Adrenal gland (tissue), 12 donors: ENCODE data around the gene LIPA. TPM values are rescaled to one million over a fixed set of nuclear protein-coding genes. Genes with fewer than 3 reads are reported as not detected.

ENCODE experiments used
- DNase-seq, 7 donors: peaks; one replicate each; pipeline ENCODE4 v3.0.0-alpha.2; 2019 to 2020
- H3K27ac ChIP-seq, 5 donors: fragments of 200-600 bp; sonication (generic) in 4 of 5; 1 replicate in 3 of 5; 2 replicates in 2 of 5; pipeline versions ENCODE4 v1.5.1 to v1.8.0; 2016 to 2020; ENCODE audit warnings: mild to moderate bottlenecking in 1 of 5
- H3K27me3 ChIP-seq: fragments of 200-600 bp; 2 replicates; pipeline ENCODE4 v1.8.0; 2021
- H3K36me3 ChIP-seq, 2 donors: fragments of 200-600 bp; replicated peaks in 1 of 2; 1 replicate in 1 of 2; 2 replicates in 1 of 2; pipeline versions ENCODE4 v1.5.1 to v1.8.0; 2018 to 2022
- H3K4me1 ChIP-seq, 2 donors: fragments of 200-600 bp; replicated peaks in 1 of 2; 1 replicate in 1 of 2; 2 replicates in 1 of 2; pipeline versions ENCODE4 v1.5.1 to v1.8.0; 2018 to 2021
- H3K4me3 ChIP-seq, 4 donors: fragments of 200-600 bp; sonication (generic) in 3 of 4; one replicate each; pipeline ENCODE4 v1.5.1; 2016 to 2018
- H3K9me3 ChIP-seq, 3 donors: fragments of 200-600 bp; sonication (generic) in 1 of 3; replicated peaks in 1 of 3; 1 replicate in 2 of 3; 2 replicates in 1 of 3; pipeline versions ENCODE4 v1.5.1 to v1.8.0; 2016 to 2021
- POLR2A ChIP-seq, 2 donors: fragments of 450-650 bp; IDR thresholded peaks; one replicate each; pipeline ENCODE4 v1.6.1; 2017; ENCODE audit warnings: antibody characterized with exemption in 2 of 2, mild to moderate bottlenecking in 2 of 2, moderate library complexity in 1 of 2
- WGBS, 4 donors: extraction: QIAGEN DNeasy Blood & Tissue Kit in 2 of 4; methylation state at CpG; one replicate each; pipeline versions ENCODE4 v1.1.5 to v1.1.7; 2013 to 2017; 5-methylcytosine and 5-hydroxymethylcytosine counted together
- intact Hi-C, 2 donors: fragments of 100-400 bp; cut with DNase I; formaldehyde crosslinking; loops; one replicate each; pipeline versions ENCODE4 v1.14.1 to v1.15.0; 2022 to 2023
- polyA plus RNA-seq, 3 donors: library from polyadenylated mRNA; stranded (reverse); fragments of 200-250 nt in 2 of 3; fragments of 350-450 nt in 1 of 3; fragmentation: Illumina TruSeq in 1 of 3; extraction: RNeasy Lipid Tissue Mini Kit (QIAGEN cat#74804) in 1 of 3; gene quantifications; one replicate each; pipeline ENCODE4 v1.2.3, GENCODE V29; 2013 to 2014
- total RNA-seq, 9 donors: library from RNA; depleted of rRNA in 4 of 9; stranded (reverse); fragments of >200 nt in 4 of 9; fragments of 120-200 nt in 1 of 9; fragmentation: NEBNext Ultra II Directional in 1 of 9; extraction: Animal tissue kit (Norgen Biotek cat#: 25700) in 1 of 9; gene quantifications; one replicate each; pipeline versions ENCODE4 v1.1.0 to v1.2.4, GENCODE V29; 2013 to 2023
- TF ChIP-seq, protein P1 (sequence below), 6 experiments: fragments of 450-650 bp in 4 of 6; fragments of 200-600 bp in 2 of 6; sonication (generic) in 1 of 6; IDR thresholded peaks; 1 replicate in 5 of 6; 2 replicates in 1 of 6; pipeline versions ENCODE4 v1.5.1 to v1.8.0; 2016 to 2021; ENCODE audit warnings: antibody characterized with exemption in 6 of 6, mild to moderate bottlenecking in 2 of 6, moderate library complexity in 1 of 6
- donor health status: healthy with polysubstance abuse.
- donor health status: Bipolar disorder and iron deficiency.
- donor health status: DM: yes; HTN: yes; CAD: no.
- donor health status: DM: no; HTN: no; CAD: no.
- donor health status: DM: no; HTN: no; CAD: no.
- donor health status: DM: yes; HTN: yes; CAD: no.

LIPA gene
- total and polyA plus RNA-seq, 12 donors: 15.9 to 202 (median 109) TPM

- no peak for TF ChIP-seq POLR2A (IDR thresholded peaks at IDR 0.05)
- TF ChIP-seq, protein P1, sequence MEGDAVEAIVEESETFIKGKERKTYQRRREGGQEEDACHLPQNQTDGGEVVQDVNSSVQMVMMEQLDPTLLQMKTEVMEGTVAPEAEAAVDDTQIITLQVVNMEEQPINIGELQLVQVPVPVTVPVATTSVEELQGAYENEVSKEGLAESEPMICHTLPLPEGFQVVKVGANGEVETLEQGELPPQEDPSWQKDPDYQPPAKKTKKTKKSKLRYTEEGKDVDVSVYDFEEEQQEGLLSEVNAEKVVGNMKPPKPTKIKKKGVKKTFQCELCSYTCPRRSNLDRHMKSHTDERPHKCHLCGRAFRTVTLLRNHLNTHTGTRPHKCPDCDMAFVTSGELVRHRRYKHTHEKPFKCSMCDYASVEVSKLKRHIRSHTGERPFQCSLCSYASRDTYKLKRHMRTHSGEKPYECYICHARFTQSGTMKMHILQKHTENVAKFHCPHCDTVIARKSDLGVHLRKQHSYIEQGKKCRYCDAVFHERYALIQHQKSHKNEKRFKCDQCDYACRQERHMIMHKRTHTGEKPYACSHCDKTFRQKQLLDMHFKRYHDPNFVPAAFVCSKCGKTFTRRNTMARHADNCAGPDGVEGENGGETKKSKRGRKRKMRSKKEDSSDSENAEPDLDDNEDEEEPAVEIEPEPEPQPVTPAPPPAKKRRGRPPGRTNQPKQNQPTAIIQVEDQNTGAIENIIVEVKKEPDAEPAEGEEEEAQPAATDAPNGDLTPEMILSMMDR (IDR thresholded peaks at IDR 0.05): no peak
- H3K27me3 ChIP-seq: no peaks in the 10 kb centered on the region
- no peaks in the 10 kb centered on the region for H3K9me3 ChIP-seq
- no peak overlapping the region for H3K4me3 ChIP-seq
- peak overlapping the region in 2 of 5 donors; percentile 26 to 33 for H3K27ac ChIP-seq
- peaks cover 41 to 56% of the 10 kb centered on the region in 2 donors for H3K4me1 ChIP-seq
- DNase-seq: no peak
- WGBS, 4 donors: 61 to 73% (median 66%) methylated on average over 4 of the region's 4 CpGs
- H3K36me3 ChIP-seq: no peaks in the 10 kb centered on the region
- intact Hi-C loops: no loop called here
These were observed 30.2 kb upstream of the LIPA start for GRCh38 chr10:89281606-89282395.

- Histone ChIP-seq H3K27ac (no peak overlapping the region), H3K4me1 (peaks cover 41 to 58% of the 10 kb centered on the region in 2 donors)
These were observed 28.9 kb upstream of the LIPA start for GRCh38 chr10:89280508-89280907.

DNA sequence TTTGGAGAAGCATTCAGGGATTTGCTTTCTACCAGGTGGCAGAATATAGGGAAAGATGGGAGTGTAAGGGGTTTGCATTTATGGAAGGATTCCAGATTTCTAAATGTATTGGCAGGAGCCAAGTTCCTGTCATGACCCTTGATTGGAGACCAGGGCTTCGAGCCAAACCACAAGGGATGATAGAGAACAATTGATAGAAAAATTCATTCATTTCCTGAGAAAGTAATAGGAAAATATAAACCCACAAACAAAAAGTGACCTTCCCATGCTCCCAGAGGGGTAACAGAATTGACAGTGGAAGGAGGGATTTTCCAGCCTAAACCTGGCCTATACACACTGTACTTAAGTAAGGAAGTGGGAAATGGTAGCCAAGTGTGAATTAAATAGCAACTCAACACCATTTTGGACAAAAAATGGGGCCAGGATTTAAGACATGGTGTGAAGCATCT is 27.9 kb upstream of the LIPA start:
- no peak for TF ChIP-seq POLR2A (IDR thresholded peaks at IDR 0.05)
- TF ChIP-seq, protein P1 (IDR thresholded peaks at IDR 0.05): no peak
- no peaks in the 10 kb centered on the region for H3K27me3 ChIP-seq
- H3K36me3 ChIP-seq: no peaks in the 10 kb centered on the region
- no peaks in the 10 kb centered on the region for H3K9me3 ChIP-seq
- WGBS, 4 donors: 28 to 50% (median 37%) methylated on average over 1 of the region's 1 CpG
- H3K4me3 ChIP-seq: no peak overlapping the region
- intact Hi-C loops: no loop called here
- peak overlapping the region in 4 of 5 donors; percentile 9 to 95 (median 78) for H3K27ac ChIP-seq
- H3K4me1 ChIP-seq: peaks cover 45 to 66% of the 10 kb centered on the region in 2 donors
- peak in 3 of 7 donors; percentile 63 to 76 (median 69) for DNase-seq

More at GRCh38 chr10:89280508-89280907, 28.9 kb upstream of the LIPA start:
- intact Hi-C loops: no loop called here
- no peaks in the 10 kb centered on the region for H3K27me3 ChIP-seq
- H3K36me3 ChIP-seq: no peaks in the 10 kb centered on the region
- 88 to 97% (median 94%) methylated on average over 3 of the region's 3 CpGs for WGBS, 4 donors
- TF ChIP-seq, protein P1 (IDR thresholded peaks at IDR 0.05): no peak
- TF ChIP-seq POLR2A (IDR thresholded peaks at IDR 0.05): no peak
- no peak for DNase-seq
- no peaks in the 10 kb centered on the region for H3K9me3 ChIP-seq
- no peak overlapping the region for H3K4me3 ChIP-seq

- H3K4me3 ChIP-seq: no peak overlapping the region
- H3K36me3 ChIP-seq: no peaks in the 10 kb centered on the region
- H3K27me3 ChIP-seq: no peaks in the 10 kb centered on the region
- intact Hi-C loops: no loop called here
- no peak for DNase-seq
- no peak for TF ChIP-seq POLR2A (IDR thresholded peaks at IDR 0.05)
- TF ChIP-seq, protein P1 (IDR thresholded peaks at IDR 0.05): no peak
- H3K4me1 ChIP-seq: peaks cover 41 to 62% of the 10 kb centered on the region in 2 donors
- peak overlapping the region; percentile 9 to 95 (median 74) for H3K27ac ChIP-seq
- no peaks in the 10 kb centered on the region for H3K9me3 ChIP-seq
These were observed 27.4 kb upstream of the LIPA start for GRCh38 chr10:89278900-89279392.
